ENCODE results near the gene TRAM2.

Gene TRAM2

GRCh38 chr6:52503323-52503747 is 73.5 kb downstream of the TRAM2 start:
- no peak for TF ChIP-seq CTCF (IDR thresholded peaks at IDR 0.05; ENCODE audit: extremely low read depth, missing control alignments)
- no peak for DNase-seq (ENCODE audit: low spot score)

- no peak for DNase-seq (ENCODE audit: low spot score)
- TF ChIP-seq CTCF (IDR thresholded peaks at IDR 0.05; ENCODE audit: extremely low read depth, missing control alignments) = no peak
These were observed 74.4 kb downstream of the TRAM2 start for GRCh38 chr6:52502306-52503029.

GRCh38 chr6:52500238-52501129 is 76.4 kb downstream of the TRAM2 start:
- no peak for TF ChIP-seq CTCF (IDR thresholded peaks at IDR 0.05; ENCODE audit: extremely low read depth, missing control alignments)
- DNase-seq (ENCODE audit: low spot score) = no peak

- DNase-seq (ENCODE audit: low spot score) = no peak
These were observed 77.1 kb downstream of the TRAM2 start for GRCh38 chr6:52499681-52500236.

GRCh38 chr6:52499026-52499425 is 77.8 kb downstream of the TRAM2 start:
- no peak for TF ChIP-seq CTCF (IDR thresholded peaks at IDR 0.05; ENCODE audit: extremely low read depth, missing control alignments)
- no peak for DNase-seq (ENCODE audit: low spot score)

More at GRCh38 chr6:52499681-52500236, 77.1 kb downstream of the TRAM2 start:
- no peak for TF ChIP-seq CTCF (IDR thresholded peaks at IDR 0.05; ENCODE audit: extremely low read depth, missing control alignments)

GRCh38 chr6:52498538-52499017 is 78.3 kb downstream of the TRAM2 start:
- TF ChIP-seq CTCF (IDR thresholded peaks at IDR 0.05; ENCODE audit: extremely low read depth, missing control alignments) = no peak
- peak; percentile 58 for DNase-seq (ENCODE audit: low spot score)

Data from GM20000 (cell line).